K562 (cell line): ENCODE data around the gene WLS.

Experiments used
- CHD2 ChIP-seq: IDR thresholded peaks from 2 replicates; pipeline ENCODE4 v1.6.1; 2011; ENCODE audit warnings: low read depth, low read length
- EP300 ChIP-seq: IDR thresholded peaks from 2 replicates; pipeline ENCODE4 v1.6.1; 2012; ENCODE audit warnings: low read length, improper control_type of control experiment
- HDAC2 ChIP-seq: fragments of 450-650 bp; IDR thresholded peaks from 2 replicates; pipeline ENCODE4 v1.6.1; 2016; ENCODE audit warnings: mild to moderate bottlenecking
- HNRNPL ChIP-seq: fragments of 200-400 bp; formaldehyde crosslinking; IDR thresholded peaks from 2 replicates; pipeline ENCODE4 v1.6.1; 2017; ENCODE audit warnings: low read depth, mild to moderate bottlenecking, low read length
- L3MBTL2 ChIP-seq: fragments of 450-650 bp; IDR thresholded peaks from 2 replicates; pipeline ENCODE4 v1.6.1; 2016; ENCODE audit warnings: mild to moderate bottlenecking, moderate library complexity
- RCOR1 ChIP-seq, 2 experiments: IDR thresholded peaks; 2 replicates each; pipeline ENCODE4 v1.6.1; 2012; ENCODE audit warnings: low read depth in 2 of 2, low read length in 2 of 2, borderline replicate concordance in 1 of 2, improper control_type of control experiment in 1 of 2
- TBL1XR1 ChIP-seq, 2 experiments: IDR thresholded peaks; 2 replicates each; pipeline ENCODE4 v1.6.1; 2012; ENCODE audit warnings: improper control_type of control experiment in 2 of 2, low read length in 2 of 2, mild to moderate bottlenecking in 1 of 2
- ZNF263 ChIP-seq: sonication (generic); formaldehyde crosslinking; IDR thresholded peaks from 2 replicates; pipeline ENCODE4 v1.8.0; 2022; ENCODE audit warnings: mild to moderate bottlenecking, missing genetic modification reagents, borderline replicate concordance
- TF ChIP-seq, protein P1 (sequence below), 3 experiments: IDR thresholded peaks in 2 of 3; conservative IDR thresholded peaks in 1 of 3; 2 replicates each; pipeline ENCODE4 v1.5.1; 2011 to 2012; ENCODE audit warnings: low read length in 3 of 3, mild to moderate bottlenecking in 3 of 3, control low read depth in 2 of 3, improper control_type of control experiment in 1 of 3, inconsistent platforms in 1 of 3, low read depth in 1 of 3, mixed read lengths in 1 of 3, moderate library complexity in 1 of 3; ENCODE audit not compliant: insufficient read depth in 2 of 3

DNA sequence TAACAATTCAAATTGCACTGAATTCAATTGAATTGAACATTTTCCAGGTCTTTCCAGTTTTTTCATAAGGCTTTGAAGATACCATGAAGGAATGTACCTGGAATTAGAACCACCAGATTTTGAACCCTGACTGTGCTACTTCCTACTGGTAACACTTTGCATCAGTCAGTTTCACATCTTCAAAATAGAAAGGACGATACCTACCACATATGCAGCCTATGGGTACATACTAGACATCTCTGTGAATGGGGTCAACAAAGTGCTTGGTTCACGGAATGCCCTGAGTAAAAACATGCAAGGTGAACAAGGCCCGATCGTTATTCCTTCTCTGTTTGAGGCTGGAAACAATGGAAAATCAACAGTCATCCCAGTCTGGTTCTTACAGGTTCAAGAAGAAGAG is 41.2 kb upstream of the WLS start:
- TF ChIP-seq HDAC2 (no peak), CHD2 (no peak), L3MBTL2 (no peak), RCOR1 (IDR thresholded peaks at IDR 0.05; ENCODE audit: borderline replicate concordance in 1 of 2, low read depth in 2 of 2, low read length in 2 of 2) (no peak), TBL1XR1 (IDR thresholded peaks at IDR 0.05; ENCODE audit: low read length in 2 of 2) (no peak), ZNF263 (CRISPR knock-in tag) (no peak), HNRNPL (no peak), EP300 (no peak)
- TF ChIP-seq, protein P1, sequence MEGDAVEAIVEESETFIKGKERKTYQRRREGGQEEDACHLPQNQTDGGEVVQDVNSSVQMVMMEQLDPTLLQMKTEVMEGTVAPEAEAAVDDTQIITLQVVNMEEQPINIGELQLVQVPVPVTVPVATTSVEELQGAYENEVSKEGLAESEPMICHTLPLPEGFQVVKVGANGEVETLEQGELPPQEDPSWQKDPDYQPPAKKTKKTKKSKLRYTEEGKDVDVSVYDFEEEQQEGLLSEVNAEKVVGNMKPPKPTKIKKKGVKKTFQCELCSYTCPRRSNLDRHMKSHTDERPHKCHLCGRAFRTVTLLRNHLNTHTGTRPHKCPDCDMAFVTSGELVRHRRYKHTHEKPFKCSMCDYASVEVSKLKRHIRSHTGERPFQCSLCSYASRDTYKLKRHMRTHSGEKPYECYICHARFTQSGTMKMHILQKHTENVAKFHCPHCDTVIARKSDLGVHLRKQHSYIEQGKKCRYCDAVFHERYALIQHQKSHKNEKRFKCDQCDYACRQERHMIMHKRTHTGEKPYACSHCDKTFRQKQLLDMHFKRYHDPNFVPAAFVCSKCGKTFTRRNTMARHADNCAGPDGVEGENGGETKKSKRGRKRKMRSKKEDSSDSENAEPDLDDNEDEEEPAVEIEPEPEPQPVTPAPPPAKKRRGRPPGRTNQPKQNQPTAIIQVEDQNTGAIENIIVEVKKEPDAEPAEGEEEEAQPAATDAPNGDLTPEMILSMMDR (IDR thresholded peaks at IDR 0.05 in 2 of 3, conservative IDR thresholded peaks at IDR 0.05 in 1 of 3; ENCODE audit: insufficient read depth in 2 of 3, low read depth in 1 of 3, low read length in 3 of 3) = no peak
